Esophagus mucosa (tissue), 1 donor: Measurements from ENCODE around the gene TMEM203. TPM values are rescaled to one million over a fixed set of nuclear protein-coding genes. Genes with fewer than 3 reads are reported as not detected.

Source experiments
- ATAC-seq: fragments of 200-7000 bp; cut with Tn5 transposase; one replicate; pipeline ENCODE4 v1.9.1; 2020
- total RNA-seq: library from RNA; stranded (reverse); gene quantifications from one replicate; pipeline ENCODE4 v1.2.4, GENCODE V29; 2023
- donor health status: DM: yes; HTN: yes; CAD: no.

TMEM203 gene
- total RNA-seq, 1 donor from 2014 or later = 24.8 TPM

DNA sequence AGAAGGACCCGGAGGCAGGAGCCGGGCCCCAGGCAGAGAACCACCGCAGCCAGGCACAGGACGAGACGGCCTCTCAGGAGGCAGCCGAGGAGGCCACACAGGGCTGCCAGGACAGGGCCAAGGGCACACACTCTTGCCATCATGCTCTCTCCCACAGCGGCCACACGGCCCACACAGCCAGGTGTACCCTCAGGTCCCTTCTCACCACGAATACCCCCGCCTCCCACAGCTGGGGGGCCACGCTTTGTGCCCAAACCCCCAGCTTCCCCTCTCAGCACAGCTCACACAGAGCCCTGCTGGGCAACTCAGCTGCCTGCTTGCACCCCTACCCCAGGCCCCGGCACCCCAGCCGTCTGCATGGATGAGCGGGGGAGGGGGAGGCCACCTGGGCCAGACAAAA is 11.7 kb downstream of the TMEM203 start:
- ATAC-seq = no peak

DNA sequence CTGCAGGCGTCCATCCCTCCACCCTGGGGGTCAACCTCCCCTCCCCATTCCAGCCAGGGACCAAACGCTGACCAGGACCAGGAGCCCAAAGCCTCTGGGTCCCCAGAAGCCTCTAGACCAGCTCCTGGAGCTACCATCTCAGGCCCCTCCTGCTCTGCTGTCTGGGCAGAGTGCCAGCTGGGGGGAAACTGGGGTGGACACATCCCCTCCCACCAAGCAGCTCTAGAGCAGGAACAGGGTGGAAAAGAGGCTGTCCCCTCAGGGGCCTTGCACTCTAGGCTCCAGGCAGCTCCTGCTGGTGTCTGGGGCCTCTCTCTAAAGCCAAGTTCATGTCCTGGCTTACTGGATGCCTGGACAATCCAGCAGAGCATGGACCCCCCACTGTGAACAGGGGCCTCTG is 12.6 kb downstream of the TMEM203 start:
- ATAC-seq = no peak

DNA sequence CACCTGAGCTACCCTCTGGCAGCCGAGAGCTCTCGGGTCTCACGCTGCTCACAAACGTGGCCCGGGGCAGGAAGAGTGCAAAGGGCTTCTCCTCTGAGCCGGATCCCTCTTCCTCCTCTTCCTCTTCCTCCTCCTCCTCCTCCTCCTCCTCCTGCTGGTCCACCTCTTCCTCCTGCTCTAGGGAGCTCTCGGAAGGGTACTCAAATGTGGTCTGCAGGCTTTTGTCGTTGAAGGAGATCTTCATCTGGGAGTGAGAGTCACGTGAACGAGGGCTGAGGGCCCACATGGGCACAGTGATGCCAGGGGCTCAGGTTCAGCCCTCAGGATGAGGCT is 13.0 kb downstream of the TMEM203 start:
- no peak for ATAC-seq

DNA sequence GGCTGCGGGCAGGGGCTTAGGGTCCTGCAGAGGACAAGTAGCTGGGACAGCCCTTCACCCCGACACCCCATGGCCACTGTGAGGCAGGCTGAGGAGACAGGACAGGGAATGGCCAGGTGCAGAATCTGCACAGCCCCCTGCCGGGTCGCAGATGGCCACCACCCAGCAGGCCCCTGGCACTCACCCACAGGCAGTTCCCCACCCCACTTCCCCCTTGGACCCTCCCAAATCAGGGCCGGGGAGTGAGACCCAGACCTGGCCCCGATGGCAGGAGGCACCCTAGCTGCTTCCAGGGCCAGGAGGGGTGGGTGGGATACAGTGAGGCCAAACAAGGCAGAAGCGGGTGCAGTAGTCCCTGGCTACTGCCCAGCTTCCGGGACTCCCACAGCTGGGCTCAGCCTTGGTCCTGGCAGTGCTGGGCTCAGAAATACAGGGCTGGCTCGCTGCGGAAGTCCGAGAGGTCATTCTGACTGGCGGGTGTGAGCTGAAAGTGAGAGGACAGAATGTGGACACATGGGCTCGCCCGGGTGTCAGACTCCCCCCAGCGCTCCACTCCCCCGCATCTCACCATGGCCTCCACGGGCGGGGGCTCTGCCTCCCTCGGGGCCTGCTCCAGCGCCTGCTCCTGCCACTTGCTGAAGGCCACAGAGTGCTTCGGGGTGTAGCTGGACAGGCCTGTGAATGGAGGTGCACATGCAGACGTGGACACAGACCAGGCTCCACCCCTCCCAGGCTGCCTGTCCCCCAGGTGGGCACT is 13.6 kb downstream of the TMEM203 start:
- ATAC-seq = no peak

DNA sequence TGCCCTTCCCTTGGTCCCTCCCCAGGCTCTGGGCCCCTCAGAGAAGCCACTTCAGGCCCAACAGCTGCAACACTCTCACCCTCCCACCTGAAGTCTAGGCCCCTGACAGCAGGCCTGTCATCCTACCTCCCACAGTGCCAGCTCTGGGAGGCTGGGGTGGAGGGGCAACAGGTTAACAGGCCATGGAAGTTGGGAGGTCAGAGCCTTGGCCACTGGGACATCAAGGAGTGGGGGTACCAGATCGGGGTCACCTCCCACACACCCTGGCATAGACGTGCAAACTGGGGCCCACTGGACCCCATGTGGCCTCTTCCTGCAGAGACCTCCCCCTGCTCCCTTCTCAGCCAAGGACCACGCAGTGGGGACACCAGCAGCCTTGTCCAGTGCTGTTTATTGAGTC is 14.2 kb downstream of the TMEM203 start:
- no peak for ATAC-seq

DNA sequence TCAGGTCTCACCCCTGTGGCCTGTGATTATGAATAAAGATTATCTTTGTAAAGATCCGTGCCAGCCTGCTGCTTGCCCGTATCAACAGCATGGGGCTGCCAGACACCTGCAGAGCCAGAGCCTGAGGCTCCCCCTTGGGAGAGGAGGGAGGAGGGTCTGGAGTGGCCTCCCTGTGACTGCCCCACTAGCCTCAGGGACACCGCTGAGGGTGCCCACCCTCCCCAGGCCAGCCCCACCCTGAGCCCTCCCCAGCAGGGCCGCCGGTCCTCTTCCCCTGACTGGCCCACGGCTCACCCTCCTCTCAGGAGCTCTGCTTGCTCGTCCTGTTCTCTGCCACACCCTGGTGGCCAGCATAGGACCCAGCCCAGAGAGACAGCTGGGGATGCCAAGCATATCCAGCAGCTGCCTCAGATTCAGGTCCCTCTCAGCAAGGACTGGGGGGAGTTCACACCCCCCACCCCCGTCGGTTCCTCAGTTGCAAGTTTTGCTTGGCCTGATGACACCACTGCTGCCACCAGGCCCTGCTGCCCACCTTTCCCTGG is 15.1 kb downstream of the TMEM203 start:
- ATAC-seq = peak; percentile 12

DNA sequence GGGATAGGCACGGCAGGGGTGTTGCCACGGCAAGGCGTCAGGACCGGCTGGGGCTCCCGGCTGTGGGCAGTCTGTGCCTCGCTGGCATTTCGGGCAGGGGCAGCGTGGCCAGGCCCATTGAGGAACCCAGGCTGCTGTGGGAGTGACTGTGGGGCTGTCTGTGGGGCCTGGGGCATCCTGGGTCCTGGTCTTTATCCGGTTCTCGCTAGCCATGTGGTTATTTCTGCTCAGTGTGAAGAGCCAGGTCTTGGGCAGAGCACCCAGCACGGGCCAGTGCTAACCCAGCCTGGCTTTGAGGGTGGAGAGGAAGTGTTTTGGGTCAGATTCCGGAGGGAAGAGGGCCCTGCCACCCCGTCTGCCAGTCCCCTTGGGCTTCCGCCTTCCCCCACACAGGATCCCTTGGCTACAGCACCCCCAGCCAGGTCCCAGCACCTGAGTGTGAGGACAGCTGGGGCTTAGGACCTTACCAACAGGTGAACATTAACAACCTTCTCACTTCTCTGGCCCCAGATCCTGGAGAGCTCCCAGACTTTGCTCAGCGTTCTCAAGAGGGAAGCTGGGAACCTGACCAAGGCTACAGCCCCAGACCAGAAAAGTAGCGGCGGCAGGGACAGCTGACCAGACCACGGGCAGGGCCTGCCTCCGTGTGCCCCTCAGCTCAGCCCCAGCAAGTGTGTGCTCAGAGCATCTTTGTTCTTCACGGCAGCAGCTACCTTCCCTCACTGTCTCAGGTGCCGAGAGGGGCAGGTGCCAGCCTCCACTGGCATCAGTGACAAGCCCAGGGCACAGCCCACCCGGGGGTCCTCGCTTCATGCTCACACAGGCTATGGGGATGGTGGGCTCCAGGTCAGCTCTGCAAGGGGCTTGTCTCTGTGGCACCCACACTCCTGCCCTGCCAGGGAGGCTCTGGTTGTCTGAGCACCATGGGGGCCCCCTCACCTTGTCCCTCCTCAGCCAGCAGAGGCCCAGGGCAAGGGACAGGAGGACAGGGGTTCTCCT is 15.9 kb downstream of the TMEM203 start:
- no peak for ATAC-seq

DNA sequence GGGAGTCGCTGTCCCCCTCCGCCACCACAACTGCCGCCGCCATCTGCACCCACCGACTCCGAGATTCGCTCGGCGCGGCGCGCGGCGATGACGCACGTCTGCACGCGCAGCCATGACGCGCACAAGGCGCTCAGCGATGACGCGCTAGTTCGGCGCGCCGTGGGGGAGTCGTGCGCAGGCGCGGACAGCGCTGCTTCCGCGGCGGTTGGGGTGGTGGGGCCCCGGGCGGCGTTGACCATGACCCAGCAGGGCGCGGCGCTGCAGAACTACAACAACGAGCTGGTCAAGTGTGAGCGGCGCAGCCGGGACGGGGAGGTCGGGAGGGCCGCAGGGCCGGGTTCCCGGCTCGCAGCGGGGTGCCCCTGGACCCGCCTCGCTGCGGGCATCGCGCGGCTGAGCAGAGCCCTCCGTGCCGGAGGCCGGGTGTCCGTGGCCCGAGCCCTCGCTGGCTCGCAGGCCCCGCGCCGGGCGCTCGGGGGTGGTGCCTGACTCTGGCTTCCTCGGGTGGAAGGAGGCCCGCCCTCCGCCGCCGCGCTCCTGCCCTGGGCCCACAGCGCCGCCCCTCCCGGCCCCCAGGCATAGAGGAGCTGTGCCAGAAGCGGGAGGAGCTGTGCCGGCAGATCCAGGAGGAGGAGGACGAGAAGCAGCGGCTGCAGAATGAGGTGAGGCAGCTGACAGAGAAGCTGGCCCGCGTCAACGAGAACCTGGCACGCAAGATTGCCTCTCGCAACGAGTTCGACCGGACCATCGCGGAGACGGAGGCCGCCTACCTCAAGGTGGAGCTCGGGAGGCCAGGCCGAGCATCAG is 16.8 kb downstream of the TMEM203 start, which contains the start of the genes ANAPC2 and SSNA1:
Gene ANAPC2, minus strand, starts transcription at position 71 of the 807 bp plus-strand sequence. Its CDS starts 28 bp downstream, at position 43.
Gene SSNA1, plus strand, starts transcription at position 187 of the 807 bp plus-strand sequence. Its CDS starts 51 bp downstream, at position 238.
- peak; percentile 84 for ATAC-seq

DNA sequence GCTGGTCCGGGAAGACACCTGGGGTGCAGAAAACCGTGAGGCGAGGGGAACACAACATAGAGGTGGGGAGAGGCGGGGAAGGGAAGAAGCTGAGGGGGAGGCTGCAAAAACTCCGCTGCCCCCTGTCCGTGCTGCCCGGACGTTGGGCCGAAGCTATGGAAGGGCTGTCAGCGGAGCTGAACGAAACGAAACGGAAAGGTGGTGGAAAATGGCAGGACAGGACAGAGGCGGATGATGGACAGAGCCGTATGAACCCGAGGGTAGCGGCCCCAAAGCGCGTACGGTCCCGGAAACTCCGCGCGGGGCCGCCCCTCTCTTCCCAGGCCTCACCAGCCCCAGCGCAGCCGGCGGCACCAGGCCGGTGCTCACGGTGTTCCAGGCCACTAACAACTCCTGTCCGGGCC is 17.4 kb downstream of the TMEM203 start:
- no peak for ATAC-seq

DNA sequence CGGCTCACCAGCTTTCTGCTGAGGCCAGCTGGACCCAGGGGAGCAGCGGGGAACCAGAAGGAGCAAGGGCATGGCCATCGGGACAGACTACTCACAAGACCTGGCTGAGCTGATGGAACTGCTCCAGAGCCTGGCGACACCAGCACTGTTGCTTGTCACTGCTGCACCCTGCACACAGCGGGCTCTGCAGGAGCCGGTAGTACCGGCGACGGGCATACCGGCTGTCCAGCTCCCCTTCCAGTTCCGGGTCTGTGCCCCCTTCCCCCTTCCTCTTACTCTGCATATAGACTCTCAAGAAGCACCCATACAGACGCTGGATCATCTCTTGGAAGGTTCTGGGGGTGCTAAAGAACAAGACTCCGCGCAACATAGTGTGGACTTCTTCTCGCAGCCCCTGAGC is 18.1 kb downstream of the TMEM203 start:
- no peak for ATAC-seq

DNA sequence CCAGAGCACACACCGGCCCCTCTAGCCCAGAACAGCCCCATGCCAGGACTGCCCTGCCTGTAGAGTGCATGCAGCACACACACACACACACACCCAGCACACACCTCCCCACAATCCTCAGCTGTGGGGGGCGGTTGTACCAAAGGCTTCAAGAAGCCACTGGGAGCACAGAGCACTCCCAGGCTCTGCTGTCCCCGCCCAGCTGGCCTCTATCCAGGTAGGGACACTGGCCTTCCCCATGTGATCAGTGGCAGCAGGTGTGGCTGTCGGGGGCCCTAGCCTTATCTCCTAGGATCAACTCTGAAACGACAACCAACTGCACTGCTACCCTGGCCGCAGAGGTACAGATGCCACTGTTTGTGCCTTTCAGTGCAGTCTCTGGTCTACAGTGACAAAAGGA is 19.1 kb downstream of the TMEM203 start:
- ATAC-seq = no peak

DNA sequence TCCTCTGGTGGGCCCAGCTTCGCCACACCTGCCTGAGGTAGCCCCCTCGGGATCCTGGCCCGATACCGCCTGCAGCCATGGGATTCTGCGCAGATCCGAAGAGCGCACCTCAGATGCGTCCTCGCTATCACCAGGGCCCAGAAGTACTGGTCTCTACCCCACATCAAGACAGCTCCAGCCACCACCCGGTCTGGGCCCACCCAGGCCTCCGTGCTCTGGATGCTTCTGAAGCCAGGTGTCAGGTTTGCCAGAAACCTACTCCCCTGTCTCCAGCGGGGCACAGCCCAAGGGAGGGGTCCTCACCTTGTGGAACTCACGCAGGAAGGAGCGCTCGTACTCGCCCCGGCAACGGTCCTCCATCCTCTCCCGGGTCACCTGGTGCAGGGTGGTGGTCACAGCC is 19.5 kb downstream of the TMEM203 start:
- no peak for ATAC-seq

DNA sequence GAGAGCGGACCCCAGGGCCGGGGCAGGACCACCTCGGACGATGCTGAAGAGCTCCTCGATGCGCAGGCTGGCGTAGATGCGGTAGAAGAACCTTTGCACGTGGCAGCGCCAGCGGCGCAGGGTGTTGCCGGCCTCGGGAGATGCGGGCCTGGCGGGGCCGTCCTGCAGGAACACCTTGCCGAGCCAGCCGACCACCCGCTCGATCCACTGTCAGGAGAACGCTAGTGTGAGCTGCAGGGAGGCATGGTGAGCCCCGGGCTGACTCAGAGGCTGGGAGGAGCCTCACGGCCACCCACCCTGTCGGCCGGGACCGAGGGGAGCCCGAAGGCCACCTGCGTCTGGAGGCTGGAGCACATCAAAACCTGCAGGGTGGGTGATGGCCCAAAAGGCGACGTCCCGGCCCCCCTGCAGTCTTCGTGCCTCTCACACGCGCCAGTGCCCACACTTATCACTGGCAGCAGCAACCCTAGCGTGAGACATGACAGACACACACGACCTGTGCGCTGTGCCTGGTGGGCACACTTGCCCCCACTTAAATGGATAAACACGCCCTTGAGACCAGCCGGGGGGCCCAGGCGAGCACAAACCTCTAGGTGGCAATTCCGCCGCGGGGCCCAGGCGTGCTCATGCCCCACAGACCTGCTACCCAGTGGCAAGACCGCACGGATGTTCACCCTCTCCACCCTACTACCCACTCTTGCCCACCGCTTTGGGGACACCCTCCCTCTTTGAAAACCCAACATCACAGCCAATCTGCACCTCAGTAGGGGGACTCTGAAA is 20.4 kb downstream of the TMEM203 start:
- no peak for ATAC-seq

DNA sequence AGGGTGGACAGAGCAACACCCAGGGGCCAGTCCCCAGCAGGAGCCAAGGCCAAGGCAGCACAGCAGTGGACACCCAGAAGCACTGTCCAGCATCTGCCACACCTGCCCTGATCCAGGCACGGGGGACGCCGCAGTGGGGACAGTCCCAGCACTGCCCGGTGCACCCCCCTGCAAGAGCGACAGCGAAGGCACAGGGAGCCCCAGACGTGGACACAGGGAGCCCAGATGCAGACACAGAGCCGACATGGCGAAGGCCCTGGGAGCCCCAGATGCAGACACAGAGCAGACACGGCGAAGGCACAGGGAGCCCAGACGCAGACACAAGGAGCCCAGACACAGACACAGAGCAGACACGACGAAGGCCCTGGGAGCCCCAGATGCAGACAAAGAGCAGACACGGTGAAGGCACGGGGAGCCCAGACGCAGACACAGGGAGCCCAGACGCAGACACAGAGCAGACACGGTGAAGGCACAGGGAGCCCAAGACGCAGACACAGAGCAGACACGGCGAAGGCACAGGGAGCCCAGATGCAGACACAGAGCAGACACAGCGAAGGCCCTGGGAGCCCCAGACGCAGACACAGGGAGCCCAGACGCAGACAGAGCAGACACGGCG is 21.4 kb downstream of the TMEM203 start:
- no peak for ATAC-seq

DNA sequence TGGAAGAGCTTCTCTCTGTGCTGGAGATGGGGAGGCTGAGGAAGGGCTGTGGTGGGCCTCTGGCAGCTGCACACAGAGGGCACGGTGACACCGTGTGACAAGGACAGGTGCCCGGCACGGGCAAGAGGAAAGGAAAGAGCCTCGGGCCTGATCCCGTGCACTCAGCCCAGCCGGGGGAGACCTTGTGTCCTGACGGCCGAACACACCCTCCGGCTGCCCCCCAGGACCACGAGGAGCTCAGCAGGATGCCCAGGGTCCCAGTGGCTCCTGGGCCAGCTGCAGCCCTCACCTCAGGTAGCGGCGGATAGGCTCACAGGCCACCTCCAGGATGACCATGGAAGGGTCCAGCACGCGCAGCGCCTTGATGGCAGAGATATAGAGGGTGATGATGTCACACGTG is 22.6 kb downstream of the TMEM203 start:
- no peak for ATAC-seq

DNA sequence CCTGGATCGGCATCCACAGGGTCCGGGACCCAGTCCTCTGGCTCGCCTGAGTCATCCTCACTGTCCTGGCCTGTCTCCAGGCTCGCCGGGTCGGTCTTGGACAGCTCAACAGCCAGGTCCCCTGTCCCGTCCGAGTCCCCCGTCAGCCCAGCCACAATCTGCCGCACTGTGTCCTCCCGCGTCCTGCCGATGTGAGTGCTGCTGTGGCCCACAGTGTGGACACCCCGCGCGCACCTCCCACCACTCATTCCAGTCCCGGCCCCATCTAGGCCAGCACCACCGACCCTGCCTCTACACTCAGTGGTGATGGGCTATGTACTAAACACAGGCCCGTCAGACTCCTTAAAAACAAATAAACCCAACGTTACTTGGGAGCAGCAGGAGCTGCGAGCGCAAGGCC is 23.8 kb downstream of the TMEM203 start:
- ATAC-seq = no peak

DNA sequence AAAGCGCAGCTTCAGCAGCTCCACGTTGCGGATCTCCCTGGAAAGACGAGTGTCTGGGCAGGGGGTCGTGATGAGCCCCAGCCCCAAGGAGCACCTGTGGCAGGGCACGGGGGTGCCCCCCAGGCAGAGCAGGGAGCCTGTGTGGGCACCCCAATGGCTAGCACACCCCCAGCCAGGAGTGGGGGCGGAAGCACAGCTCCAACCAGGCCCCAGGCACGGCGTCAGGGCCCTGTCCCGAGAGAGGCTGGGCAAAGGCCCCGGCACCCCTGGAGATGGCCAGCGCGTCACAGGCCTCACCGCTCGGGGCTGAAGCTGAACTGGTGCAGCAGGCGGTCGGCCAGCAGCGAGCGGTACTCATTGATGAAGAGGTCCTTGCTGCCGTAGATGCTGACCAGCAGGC is 25.0 kb downstream of the TMEM203 start:
- ATAC-seq = no peak

DNA sequence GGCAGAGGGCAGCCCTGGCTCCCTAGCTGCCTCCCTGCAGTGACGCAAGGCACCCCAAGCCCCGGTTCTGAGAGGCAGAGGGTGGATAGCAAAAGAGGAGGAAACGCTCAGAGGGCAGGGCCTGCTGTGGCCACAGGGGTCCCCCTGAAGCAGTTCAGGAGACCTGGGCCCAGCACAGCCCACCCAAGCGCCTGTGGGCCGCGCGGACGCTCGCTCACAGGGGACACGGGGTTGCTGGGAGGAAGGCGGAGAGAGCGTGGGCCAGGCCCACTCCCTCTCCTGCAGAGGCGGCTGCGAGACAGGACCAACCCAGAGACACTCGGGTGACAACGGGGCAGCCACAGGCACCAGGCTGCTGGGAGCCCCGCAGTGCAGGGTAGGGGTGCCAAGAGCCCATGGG is 25.7 kb downstream of the TMEM203 start:
- no peak for ATAC-seq

DNA sequence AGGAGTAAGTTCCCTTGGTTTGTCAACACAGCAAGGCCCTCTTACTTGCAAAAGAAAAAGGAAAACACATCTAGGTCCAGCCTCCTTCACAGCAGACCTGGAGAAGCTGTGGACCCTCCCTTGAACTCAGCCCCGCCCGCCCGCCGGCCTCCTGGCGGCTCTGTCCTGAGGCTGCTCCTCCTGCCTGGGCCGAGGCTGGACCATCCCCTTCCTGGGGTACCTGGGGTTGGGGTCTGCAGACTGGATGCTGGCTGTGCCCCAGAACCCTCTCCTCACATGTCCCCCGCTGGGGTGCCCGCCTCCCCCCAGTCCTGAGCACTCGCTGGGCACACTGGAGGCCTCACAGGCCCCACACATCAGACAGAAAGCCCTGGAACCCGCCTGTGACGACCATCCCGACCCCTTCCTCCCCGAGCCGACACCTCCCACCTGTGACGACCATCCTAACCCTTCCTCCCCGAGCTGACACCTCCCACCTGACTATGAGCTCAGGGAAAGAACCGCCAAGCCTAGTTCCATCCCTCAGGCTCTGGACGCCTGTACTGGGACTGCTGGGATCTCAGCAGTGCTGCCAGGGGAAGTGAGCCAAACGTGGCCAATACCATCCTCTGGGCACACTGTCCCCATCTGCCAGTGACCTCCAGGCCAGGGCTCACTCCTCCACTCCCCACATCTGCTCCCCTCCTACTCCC is 26.4 kb downstream of the TMEM203 start:
- ATAC-seq = no peak

DNA sequence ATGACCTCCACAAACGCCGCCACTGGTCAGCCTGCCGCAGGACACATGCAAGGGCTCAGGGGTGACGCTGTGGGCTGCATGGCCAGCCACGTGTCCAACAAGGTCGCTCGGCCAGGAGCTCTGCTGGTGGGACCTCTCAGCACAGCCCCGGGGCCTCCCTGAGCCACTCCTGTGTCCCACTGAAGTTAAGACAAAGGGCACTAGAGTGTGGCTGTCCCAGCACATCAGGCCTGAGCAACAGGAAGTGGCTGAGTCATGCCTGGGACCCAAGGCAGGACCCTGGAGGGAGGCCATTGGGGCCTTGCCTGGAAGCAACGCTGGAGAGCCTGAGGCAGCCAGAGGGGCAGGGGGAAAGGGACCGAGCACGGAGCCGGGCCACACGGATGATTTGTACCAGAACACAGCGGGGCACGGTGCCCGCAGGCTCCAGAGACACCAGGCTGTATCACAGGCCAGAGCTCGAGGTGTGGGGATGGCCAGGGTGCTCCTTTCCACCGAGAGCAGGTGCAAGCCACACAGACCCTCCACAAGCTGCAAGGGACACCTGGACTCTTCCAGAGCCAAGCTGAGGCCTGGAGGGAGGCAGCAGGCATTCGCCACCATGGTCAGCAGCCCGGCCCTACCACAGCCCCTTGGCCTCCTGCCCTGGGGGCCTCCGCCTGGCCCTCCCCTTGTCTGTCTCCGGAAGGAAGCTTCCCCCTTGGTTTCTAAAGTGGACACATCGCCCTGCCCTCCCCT is 27.1 kb downstream of the TMEM203 start:
- no peak for ATAC-seq
